PFSK-1 (cell line): Measurements from ENCODE around the gene KLHL3.

ENCODE experiments used
- FOXP2 ChIP-seq: optimal IDR thresholded peaks from 2 replicates; pipeline ENCODE3; 2011; ENCODE audit warnings: borderline replicate concordance, control low read depth, inconsistent platforms; ENCODE audit not compliant: insufficient read depth; ENCODE audit errors: extremely low read length, extremely low read depth
- POLR2AphosphoS5 ChIP-seq: IDR thresholded peaks from 2 replicates; pipeline ENCODE4 v1.6.1; 2012; ENCODE audit warnings: low read depth, mild to moderate bottlenecking, control low read depth, low read length, moderate library complexity
- SIN3A ChIP-seq: IDR thresholded peaks from 2 replicates; pipeline ENCODE4 v1.6.1; 2012; ENCODE audit warnings: mild to moderate bottlenecking, low read length, moderate library complexity, borderline replicate concordance; ENCODE audit not compliant: insufficient read depth
- TAF1 ChIP-seq: IDR thresholded peaks from 2 replicates; pipeline ENCODE4 v1.6.1; 2012; ENCODE audit warnings: low read length, control low read depth, borderline replicate concordance; ENCODE audit not compliant: insufficient read depth
- TF ChIP-seq, protein P1 (sequence below), 2 experiments: IDR thresholded peaks; 2 replicates each; pipeline versions ENCODE4 v1.6.1 to v1.8.0; 2011 to 2012; ENCODE audit warnings: low read depth in 2 of 2, low read length in 2 of 2, control low read depth in 1 of 2, inconsistent platforms in 1 of 2, mild to moderate bottlenecking in 1 of 2, moderate library complexity in 1 of 2; ENCODE audit not compliant: insufficient read depth in 1 of 2

KLHL3 gene

DNA sequence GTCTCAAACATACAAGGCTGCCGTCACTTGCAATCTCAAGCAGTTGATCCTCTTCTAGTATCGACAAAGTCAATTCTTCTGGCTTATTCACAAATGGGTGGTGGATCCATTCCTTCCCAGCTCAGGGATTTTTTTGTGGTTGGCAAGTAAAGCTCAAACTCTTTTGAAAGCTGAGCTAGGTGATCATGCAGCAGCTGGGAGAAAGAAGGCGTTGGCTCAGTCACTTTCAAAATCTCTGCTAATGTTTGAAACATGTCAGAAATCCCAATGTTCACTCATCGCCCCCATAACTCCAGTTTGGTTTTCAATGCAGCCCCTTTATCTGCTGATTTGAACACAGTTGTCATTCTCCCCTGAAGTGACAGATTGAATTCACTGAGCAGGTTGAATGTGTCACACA, 22.2 kb upstream of the KLHL3 start:
- TF ChIP-seq, protein P1, sequence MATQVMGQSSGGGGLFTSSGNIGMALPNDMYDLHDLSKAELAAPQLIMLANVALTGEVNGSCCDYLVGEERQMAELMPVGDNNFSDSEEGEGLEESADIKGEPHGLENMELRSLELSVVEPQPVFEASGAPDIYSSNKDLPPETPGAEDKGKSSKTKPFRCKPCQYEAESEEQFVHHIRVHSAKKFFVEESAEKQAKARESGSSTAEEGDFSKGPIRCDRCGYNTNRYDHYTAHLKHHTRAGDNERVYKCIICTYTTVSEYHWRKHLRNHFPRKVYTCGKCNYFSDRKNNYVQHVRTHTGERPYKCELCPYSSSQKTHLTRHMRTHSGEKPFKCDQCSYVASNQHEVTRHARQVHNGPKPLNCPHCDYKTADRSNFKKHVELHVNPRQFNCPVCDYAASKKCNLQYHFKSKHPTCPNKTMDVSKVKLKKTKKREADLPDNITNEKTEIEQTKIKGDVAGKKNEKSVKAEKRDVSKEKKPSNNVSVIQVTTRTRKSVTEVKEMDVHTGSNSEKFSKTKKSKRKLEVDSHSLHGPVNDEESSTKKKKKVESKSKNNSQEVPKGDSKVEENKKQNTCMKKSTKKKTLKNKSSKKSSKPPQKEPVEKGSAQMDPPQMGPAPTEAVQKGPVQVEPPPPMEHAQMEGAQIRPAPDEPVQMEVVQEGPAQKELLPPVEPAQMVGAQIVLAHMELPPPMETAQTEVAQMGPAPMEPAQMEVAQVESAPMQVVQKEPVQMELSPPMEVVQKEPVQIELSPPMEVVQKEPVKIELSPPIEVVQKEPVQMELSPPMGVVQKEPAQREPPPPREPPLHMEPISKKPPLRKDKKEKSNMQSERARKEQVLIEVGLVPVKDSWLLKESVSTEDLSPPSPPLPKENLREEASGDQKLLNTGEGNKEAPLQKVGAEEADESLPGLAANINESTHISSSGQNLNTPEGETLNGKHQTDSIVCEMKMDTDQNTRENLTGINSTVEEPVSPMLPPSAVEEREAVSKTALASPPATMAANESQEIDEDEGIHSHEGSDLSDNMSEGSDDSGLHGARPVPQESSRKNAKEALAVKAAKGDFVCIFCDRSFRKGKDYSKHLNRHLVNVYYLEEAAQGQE (IDR thresholded peaks at IDR 0.05; ENCODE audit: insufficient read depth in 1 of 2, low read depth in 2 of 2, low read length in 2 of 2) = no peak
- TF ChIP-seq FOXP2 = no peak
- no peak for TF ChIP-seq SIN3A
- no peak for TF ChIP-seq TAF1
- TF ChIP-seq POLR2AphosphoS5 = no peak

- TF ChIP-seq, protein P1 (IDR thresholded peaks at IDR 0.05; ENCODE audit: insufficient read depth in 1 of 2, low read depth in 2 of 2, low read length in 2 of 2) = no peak
- TF ChIP-seq SIN3A = no peak
- TF ChIP-seq POLR2AphosphoS5 = no peak
- TF ChIP-seq FOXP2 = no peak
- TF ChIP-seq TAF1 = no peak
These were observed 21.7 kb upstream of the KLHL3 start for GRCh38 chr5:137757634-137758033.

GRCh38 chr5:137754961-137755762, 19.3 kb upstream of the KLHL3 start:
- TF ChIP-seq, protein P1 (IDR thresholded peaks at IDR 0.05; ENCODE audit: insufficient read depth in 1 of 2, low read depth in 2 of 2, low read length in 2 of 2) = no peak
- TF ChIP-seq TAF1 (no peak), SIN3A (no peak), POLR2AphosphoS5 (no peak), FOXP2 (no peak)

GRCh38 chr5:137754188-137754960, 18.5 kb upstream of the KLHL3 start, which contains the start of gene HNRNPA0:
Gene HNRNPA0, minus strand, starts transcription at chr5:137754363. Its CDS starts 297 bp downstream, at chr5:137754066.
- TF ChIP-seq POLR2AphosphoS5 (peak; percentile 92), FOXP2 (peak; percentile 77), SIN3A (no peak), TAF1 (peak; percentile 97)
- TF ChIP-seq, protein P1 (IDR thresholded peaks at IDR 0.05; ENCODE audit: insufficient read depth in 1 of 2, low read depth in 2 of 2, low read length in 2 of 2) = peak in 1 of 2 experiments; percentile 34; a peak in 2 of 4 replicates
